ENCODE results near the gene VCL. TPM values are rescaled to one million over a fixed set of nuclear protein-coding genes. Genes with fewer than 3 reads are reported as not detected.

Gene VCL
- 76.6 and 157 TPM in 2 replicates for total RNA-seq

DNA sequence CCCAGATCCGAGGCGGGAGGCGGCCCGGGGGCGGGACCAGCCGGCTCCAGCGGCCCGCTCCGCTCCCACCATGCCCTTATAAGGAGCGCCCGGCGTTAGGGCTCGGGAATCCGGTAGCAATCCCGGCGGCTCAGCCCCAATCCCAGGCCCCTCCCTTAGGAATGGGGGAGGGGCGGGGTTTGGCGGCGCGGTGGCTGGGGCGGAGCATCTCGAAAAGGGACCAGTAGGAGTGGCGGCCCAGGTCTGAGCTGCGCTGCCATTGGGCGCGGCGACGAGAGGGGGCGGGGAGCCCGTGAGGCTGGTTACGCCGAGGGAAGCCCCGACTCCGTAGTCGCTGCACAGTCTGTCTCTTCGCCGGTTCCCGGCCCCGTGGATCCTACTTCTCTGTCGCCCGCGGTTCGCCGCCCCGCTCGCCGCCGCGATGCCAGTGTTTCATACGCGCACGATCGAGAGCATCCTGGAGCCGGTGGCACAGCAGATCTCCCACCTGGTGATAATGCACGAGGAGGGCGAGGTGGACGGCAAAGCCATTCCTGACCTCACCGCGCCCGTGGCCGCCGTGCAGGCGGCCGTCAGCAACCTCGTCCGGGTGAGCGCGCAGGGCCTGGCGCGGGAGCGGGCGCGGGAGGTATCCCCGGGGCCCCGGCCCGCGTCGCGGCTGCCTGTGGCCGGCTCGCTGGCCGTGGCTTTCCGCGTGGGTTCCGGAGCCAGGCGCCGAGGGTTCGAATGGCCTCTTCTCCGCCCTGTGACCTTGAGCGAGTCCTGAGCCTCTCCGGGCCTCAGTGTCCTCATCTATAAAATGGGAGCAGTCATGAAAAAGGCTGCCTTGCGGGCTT is at the start of gene VCL:
TSS of gene VCL (plus strand) at position 330 of the 836 bp plus-strand sequence. CDS start at position 422, 92 bp downstream.

DNA sequence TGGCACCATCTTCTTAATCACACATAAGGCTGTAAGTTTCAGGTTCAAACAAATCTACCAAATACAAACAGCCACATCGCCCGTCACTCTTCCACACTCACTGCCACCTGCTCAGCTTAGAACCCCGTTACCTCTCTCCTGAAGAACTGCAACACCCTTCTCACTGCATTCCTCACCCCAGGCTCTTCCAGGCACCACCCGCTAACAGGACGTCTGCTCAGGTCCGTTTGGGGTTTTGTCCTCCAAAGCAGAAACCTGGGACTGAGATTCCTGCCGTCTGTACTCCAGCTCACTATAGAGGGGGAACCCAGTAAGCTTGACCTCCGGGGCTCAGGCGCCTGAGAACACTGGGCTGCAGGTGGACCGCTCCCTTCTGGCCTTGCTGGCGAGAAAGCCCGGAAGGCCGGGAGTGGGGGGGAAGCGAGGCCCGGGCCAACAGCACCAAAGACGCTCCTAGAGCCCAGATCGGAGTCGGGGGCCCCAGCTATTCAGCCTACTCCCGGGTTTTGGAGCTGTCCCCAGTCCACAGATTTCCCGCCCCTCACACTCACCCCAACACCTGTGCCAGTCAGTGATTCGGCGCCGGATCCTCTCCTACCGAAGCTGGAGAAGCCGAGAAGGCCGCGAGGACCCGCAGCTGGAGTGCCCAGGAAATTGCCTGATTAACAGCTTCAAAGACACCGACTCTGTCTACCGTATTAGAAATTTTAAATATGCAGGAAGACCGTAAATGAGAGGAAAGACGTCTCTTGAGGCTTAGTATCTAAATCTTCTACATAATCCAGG is 152.5 kb downstream of the VCL start, which contains the start of gene AP3M1:
TSS of gene AP3M1 (minus strand) at position 625 of the 786 bp plus-strand sequence. CDS start 12,449 bp downstream, outside the sequence.

GRCh38 chr10:74150990-74151878 is 153.3 kb downstream of the VCL start, which contains the start of gene ADK:
Gene ADK (plus strand): TSS chr10:74151221. CDS start chr10:74151279, 58 bp downstream.

Other genes starting within 250 kb of the VCL start
- gene CHCHD1, start 216.1 kb upstream of the VCL start, total RNA-seq, result 15.7 and 17.8 TPM in 2 replicates
- 41.7 and 65.3 TPM in 2 replicates for gene ZSWIM8, start 212.5 kb upstream of the VCL start, total RNA-seq
- gene NDST2, start 186.5 kb upstream of the VCL start, total RNA-seq, result 9.2 and 12.7 TPM in 2 replicates
- gene CAMK2G, start 123.6 kb upstream of the VCL start, total RNA-seq, result 14.7 and 20.6 TPM in 2 replicates
- 90.2 and 759 TPM in 2 replicates for gene PLAU, start 87.0 kb upstream of the VCL start, total RNA-seq
- 25.6 and 44.1 TPM in 2 replicates for gene AP3M1, start 152.7 kb downstream of the VCL start, total RNA-seq
- 54.7 and 59.6 TPM in 2 replicates for gene ADK, start 153.1 kb downstream of the VCL start, total RNA-seq